NCI-H1694 (cell line): ENCODE measurements around the gene LUZP2.
"Not testable (repeated sequence)": the region's sequence is repeated elsewhere in the genome, so short reads cannot be mapped to it uniquely, and the experiment has no call there.

Experiments used
- DNase-seq: peaks from one replicate; lab custom pipeline; 2025; lab: John Stamatoyannopoulos, UW

Gene LUZP2

DNA sequence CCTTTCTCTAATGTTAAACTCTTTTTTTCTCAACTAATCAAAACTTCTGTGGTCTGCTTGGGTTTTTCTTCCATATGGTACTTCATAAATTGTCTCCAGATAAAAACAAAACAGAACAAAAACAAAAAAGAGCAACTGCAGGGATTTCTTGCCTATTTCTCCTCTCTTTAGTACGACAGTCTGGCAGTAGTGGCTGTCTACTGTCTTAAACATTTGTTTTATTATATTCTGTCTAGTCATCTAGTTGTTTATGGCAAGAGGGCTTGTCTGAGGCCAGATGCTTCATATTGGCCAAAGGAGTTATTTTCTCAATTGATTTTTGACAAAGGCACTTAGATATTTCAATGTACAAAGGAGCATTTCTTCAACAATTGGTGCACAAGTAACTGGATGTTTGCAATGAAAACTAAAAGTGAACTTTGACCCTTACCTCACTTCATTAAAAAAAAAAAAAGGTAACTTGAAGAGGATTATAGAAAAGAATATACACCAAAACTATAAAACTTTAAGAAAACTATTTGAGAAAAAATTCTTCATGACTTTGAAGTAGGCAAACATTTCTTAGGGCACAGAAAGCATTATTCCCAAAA lies 404.2 kb downstream of the LUZP2 start:
- DNase-seq: no peak

DNA sequence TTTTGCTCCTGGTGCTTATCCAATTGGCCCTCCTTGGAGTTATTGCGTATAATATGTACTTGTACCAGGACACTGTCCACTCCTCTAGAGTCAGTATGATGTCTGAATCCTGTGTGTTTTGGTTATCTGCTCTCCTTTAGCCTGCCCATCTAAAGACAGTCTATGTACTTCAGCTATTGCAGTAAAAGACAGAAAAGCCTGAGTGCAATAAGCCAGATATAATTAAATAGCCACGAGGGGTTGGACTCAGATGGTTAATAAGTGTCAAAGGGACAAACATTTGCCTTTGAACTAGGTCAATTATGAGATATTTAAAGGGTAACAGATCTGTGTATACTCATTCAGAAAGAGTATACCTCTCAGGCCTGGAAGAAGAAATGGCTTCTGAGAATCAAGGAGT lies 406.7 kb downstream of the LUZP2 start:
- no peak for DNase-seq

DNA sequence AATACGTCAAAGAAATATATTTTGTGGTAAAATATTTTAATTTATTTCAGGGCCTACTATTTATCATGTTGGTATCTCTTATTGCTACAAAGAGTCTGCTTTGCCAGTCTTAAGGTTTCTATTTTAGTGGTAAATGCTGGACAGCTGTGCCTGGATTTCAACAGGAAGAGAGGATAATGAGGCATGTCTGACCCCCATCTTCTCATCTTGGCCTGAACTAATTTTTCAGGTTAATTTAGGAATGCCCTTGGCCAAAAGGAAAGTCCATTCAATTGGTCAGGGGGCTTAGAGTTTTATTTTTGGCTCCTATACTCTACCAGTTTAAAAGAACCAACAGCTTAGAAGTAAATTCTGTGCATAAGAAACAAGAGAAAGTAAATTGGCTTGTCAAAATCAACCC lies 428.2 kb downstream of the LUZP2 start:
- DNase-seq: no peak

DNA sequence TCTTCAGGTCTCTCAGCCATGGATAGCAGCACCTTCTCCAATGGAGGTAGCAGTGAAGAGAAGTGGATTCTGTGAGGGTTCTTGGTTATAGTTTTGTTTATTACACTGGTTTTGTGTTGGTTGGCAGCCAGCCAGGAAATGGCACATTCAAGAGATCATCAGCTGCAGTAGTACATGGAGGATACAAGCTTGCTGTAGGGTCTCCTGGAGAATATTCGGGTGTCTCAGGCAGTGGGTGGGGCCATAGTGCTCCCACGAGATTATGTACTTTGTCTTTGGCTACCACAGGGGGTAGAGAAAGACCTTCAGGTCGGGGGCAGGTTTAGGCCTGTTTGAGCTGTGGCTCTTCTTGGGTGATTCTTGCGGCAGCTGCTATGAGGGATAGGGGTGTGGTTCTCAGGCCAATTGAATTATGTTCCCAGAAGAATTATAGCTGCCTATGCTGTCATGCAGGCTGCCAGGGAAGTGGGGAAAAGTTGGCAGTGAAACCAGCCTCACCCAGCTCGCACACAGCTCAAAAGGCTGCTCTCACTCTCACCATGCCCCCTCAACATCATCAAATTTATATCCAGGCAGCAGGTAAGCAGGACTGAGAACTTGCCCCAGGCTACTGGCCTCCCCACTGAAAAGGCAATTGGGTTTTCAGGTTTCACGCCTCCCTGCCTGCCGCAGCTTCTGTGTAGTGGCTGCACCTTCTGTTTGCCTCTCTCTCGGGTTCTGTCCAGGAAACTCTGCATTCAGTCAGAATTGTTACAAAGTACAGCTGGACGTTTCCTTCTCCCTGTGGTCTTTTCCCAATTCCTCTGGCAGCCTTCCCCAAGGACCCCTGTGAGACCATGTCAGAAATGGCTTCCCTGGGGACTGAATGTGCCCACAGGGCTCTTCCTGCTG lies 435.5 kb downstream of the LUZP2 start:
- no peak for DNase-seq

DNA sequence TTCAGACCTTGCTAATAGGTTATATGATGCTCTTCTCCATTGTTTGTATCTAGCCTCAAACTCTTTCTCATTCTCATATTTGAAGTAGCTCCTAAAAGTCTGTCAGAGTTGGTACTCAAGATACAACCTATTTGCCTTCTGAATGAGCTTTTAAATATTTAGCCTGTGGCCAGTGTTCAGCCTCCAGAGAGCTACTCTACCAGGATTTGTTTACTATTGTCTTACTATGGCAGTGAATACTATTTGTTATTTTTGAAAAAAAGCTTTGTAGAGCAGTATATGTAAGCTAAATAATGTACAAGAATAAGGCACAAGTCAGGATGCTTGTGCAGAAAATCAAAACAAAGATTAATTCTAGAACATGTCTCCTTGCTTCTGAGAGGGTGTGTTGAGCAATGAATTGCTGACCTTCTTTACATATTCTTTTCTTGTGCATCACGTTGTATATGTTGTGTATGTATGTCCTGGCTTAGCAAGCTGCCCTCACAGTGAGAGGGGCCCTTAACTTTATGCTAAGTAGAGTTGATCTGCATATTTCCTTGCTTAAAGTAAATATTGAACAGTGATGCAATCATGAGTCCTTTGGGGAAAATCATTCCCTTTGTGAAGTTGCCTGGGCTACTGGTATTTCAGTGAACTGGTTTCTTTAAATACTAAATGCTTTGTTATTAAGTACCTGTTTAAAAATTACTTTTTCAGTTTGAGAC lies 438.0 kb downstream of the LUZP2 start:
- no peak for DNase-seq

DNA sequence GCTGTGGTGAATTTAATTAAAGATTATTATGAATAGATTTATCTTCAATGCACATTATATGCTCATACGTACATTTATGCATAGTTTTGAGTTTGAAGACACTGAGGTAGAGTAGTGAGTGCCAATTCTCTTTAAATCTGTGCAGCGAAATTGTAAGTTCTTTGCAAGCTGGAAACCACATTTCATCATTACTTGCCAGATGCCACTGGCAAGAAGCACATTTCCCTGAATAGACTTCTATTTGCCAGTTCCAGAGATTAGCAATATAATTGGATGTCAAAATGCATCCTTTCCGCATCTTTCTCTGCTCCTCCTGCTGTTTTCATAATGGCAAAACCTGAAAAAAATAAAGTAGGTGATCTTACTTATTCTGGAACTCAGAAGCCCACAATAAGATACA lies 448.0 kb downstream of the LUZP2 start:
- no peak for DNase-seq

DNA sequence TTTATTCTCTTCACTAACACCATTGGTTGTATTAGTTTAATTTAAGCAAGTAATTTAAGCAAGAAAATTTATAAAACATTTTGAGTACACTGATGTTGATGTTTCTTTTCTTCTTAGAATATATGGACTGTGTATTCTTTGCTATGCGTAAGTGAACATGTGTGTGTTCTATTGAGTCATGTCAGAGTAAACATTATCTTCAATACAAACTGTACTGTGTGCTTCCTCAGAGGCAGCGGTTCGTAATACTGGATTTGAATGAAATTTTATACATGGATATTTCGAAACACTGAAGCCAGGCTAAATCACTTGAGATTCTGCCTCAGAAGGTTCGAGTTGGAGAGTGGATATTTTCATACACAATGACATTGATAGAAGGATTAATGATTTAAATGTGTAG lies 452.6 kb downstream of the LUZP2 start:
- no peak for DNase-seq

DNA sequence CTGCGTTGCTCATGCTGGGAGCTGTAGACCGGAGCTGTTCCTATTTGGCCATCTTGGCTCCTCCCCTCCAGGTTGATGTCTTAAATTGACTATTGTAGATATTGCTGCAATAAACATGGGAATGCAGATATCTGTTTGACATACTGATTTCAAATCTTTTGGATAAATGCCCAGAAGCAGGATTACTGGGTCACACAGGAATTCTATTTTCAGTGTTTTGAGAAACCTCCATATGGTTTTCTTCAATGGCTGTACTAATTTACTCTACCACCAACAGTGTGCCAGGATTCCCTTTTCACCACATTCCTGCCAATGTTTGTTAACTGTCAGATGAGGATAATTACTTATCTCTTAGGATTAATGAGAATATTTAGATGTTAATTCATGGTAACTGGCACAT lies 467.0 kb downstream of the LUZP2 start:
- DNase-seq: no peak

DNA sequence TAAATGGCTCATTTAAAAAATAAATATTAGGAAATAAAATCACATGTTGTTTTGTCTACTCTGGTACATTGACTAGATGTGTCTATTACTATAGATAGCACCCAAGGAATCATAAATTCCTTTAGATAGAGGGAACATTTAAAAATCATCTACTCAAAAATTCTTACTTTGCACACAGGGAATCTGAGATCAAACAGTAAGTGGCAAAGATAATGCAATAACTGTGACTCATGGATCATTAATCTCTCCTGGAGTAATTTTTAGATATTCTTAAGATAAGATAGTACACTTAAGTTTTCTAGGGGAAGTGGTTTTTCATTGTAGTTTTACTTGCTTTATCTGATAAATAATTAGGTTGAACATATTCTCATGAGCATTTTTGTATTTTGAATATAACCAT lies 468.9 kb downstream of the LUZP2 start:
- no peak for DNase-seq

DNA sequence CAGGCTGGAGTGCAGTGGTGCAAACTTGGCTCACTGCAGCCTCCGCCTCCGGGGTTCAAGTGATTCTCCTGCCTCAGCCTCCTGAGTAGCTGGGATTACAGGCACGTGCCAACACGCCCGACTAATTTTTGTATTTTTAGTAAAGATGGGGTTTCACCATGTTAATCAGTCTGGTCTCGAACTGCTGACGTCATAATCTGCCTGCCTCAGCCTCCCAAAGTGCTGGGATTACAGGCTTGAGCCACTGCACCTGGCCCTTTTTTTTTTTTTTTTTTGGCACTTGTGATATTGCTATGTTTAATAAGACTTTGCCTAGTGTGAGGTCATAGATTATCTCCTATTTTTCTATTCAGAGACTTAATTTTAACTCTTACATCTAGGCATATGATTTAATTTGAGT lies 497.1 kb downstream of the LUZP2 start:
- not testable (repeated sequence) for DNase-seq

DNA sequence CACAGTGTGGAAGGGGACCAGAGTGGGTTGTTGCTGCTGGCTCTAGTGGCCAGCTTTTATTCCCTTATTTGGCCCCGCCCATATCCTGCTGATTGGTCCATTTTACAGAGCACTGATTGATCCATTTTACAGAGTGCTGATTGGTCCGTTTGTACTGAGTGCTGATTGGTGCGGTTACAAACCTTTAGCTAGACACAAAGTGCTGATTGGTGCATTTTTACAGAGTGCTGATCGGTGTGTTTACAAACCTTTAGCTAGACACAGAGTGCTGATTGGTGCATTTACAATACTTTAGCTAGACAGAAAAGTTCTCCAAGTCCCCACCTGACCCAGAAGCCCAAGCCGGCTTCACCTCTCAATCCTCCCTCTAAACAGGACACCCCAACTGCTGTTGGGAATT lies 503.1 kb downstream of the LUZP2 start:
- not testable (repeated sequence) for DNase-seq

DNA sequence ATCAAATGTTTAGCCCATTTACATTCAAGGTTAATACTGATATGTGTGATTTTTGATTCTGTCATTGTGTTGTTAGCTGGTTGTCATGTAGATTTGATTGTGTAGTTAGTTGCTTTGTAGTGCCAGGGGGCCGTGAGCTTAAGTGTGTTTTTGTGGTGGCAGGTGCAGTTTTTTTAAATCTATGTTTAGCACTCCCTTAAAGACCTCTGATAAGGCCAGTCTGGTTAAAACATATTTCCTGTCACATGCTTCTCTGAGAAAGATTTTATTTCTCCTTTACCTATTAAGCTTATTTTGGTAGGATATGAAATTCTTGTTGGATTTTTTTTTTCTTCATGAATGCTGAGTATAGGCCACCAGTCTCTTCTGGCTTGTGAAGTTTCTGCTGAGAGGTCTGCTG lies 540.6 kb downstream of the LUZP2 start:
- DNase-seq: no peak

DNA sequence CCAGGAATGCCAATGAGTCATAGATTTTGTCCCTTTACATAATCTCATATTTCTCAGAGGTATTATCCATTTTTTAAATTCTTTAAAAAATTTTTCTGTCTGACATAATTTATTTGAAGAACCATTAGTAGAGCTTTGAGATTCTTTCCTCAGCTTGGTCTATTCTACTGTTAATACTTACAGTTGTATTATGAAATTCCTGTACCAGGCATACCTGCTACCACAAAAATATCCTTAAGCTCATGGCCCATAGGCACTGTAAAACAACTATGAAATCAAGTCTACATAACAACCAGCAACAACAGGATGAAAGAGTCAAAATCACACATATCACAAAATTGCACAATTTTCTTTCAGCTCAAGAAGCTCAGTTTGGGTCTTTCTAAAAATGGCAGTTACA lies 541.3 kb downstream of the LUZP2 start:
- DNase-seq: no peak

DNA sequence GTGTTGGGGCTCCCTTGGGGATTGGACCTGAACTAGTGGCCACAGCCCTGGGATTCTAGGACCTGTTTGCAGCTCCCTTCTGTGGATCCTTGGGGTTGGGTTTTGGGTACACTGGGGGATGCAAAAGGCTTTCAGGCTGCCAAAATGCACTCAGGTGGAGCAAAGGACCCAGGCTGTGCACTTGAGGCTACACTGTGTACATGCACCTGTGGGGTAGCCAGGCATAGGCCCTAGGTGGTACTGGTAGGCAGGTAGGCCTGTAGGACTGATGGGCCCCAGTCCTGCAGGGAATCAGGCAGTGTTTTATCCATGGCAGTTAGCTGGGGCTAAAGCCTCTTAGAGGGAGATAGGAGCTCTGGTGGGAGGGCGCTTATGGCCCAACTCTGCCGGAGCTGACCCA lies 542.3 kb downstream of the LUZP2 start:
- no peak for DNase-seq

DNA sequence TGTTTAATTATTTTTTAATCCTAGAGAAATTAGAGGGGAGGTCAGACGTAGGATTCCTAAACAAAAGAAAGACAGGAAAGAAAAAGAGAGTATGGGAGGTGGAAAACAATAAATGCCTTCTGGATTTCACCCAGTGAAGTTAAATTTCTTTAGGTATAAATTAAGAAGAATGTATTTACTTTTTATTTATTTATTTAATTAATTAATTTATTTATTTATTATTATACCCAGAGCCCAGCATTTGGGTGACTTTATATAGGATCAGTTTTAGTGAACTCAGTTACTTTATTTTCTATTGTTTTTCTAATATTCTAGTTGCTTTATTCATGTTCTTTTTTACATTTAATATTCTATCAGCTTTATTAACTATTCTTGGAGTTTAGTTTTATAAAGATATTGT lies 551.8 kb downstream of the LUZP2 start:
- DNase-seq: no peak

DNA sequence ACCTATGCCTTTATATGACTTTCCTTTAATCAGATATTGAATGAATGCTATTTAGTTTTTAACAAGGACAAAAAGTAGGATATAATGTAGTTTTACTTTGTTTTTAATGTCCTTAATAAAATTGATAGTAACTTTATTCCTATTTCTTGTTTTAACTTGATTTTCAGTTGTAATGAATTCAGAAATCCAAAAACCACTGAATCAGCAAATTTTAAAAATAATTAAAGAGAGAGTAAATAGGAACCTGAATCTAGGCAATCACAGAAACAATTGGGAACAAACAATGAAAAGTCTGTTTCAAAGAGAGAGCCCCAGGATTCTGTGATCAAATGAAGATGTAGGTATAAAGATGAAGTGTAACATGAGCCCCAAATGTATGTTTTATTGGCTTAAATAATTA lies 556.0 kb downstream of the LUZP2 start:
- no peak for DNase-seq

DNA sequence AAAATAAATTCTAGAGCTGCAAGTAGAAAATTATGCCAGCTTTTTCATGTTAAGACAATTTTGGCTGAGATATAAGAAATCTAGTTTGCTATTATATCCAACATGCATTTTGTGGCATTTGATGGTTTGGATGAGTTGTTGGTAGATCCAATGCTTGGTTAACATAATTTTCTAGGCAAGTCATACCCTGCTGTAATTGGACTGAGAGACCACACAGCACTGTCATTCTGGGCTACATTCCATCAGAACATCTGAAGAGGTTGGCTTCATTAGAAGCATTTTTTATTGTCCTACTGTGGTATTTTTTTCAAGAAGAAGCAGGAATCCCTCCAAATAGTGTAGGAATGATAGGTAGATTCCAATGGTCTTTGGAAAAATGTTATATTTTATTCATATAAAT lies 561.0 kb downstream of the LUZP2 start:
- no peak for DNase-seq

DNA sequence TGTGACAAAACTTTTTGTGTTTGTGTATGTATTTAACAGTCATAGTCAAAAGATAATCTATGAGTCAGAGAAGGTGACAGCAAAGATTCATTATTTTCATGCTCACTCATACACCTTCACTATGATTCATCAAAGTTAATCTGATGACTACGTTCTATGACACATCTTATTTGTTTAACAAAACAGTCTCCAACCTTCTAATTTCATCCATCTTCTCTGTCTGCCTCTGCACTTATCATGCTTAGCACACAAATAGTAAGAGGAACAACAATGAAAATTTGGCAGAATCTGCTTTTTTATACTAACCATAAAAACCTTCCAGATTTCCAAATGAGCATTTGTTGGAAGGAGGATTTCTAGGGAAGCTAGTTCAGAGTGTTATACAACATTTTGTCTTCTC lies 568.9 kb downstream of the LUZP2 start:
- no peak for DNase-seq

DNA sequence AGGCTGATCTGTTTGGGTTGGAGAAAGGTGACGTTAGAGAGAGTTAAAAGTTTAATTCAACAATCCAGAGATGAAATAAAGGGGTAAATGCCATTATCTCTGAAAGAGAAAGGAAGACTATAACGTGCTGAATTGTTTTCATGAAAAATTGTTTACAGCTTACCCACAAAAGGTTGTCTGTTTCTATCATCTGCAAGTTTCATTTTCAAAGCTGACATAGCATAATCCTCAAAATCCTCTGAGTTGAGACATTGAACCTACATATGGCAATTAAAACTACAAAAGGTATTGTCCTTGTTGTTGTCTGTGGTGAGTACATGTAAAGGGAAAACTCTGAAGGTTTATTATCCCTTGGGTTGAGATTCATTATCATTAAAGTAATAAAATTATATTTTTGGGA lies 569.9 kb downstream of the LUZP2 start:
- no peak for DNase-seq

DNA sequence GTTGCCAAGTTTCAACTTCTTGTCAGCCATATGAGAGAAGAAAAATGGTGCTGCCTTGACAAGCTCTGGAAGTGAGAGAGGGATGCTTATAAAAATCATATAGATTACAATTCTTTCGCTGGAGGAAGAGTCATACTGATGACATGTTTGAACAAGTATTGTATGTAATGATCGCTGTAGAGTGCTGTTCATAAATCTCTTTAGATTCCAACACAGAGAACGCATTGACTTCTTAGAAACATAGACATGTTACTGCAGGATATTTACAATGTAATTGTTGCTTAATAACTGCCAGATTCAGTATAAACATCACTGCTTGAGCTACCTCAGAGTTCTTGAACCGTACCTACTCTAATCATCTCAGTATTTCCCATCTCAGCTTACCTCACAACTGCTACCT lies 571.6 kb downstream of the LUZP2 start:
- no peak for DNase-seq

DNA sequence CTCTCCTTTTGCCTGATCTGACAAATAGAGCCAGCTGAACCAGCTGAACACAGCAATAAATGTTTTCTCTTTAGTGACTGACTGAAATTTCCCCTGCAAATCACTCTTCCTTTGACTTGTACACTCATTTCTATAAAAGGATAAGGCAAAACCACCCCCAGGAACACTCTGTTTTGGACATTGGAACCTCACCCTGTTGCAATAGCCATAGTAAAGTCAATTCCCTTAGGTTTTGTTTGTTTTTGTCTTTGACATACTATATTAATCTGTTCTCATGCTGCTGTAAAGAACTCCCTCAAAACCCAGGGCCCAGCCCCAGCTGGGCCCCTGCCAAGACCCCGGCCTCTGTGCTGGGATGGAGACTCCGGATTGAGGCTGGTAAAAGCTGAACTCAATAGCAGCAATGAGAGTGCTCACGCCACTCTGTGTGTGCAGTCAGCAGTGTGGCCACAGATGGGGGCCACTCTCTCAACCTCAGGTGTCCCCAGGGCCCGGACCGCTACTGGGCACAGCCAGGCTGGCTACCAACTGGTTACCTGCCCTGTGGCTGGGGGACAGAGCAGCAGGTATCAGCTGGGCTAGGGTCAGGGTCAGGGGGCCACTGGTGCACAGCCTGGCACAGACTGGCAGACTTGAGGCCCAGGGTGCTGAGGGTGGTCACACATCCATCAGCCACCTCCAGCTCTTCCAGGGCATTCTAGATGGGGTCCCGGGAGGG lies 597.4 kb downstream of the LUZP2 start:
- no peak for DNase-seq

DNA sequence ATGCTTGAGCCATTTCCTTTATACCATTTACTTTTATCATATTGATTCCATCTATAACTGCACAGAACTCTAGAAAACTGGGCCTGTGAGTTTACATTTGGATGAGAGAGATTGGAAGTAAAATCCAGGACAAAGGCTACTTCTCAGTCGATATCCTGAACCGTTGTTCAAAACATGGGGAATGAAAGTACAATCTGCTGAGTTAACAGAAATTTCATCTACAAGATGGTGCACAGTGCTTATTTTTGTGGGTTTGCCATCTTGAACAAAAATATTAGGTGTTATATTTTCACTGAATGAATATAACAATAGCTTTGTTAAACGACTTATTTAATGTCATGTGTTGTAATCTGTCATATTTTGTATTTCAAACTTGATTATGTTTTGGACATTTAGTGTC lies 622.6 kb downstream of the LUZP2 start:
- DNase-seq: no peak
